HG03442 (cell line): ENCODE measurements around the gene SAFB.

Experiments
- ATAC-seq: cut with Tn5 transposase; IDR thresholded peaks from one replicate; pipeline ENCODE4 v1.9.1; 2021; ENCODE audit warnings: mild to moderate bottlenecking, moderate library complexity; ENCODE audit not compliant: unreplicated experiment

SAFB gene

DNA sequence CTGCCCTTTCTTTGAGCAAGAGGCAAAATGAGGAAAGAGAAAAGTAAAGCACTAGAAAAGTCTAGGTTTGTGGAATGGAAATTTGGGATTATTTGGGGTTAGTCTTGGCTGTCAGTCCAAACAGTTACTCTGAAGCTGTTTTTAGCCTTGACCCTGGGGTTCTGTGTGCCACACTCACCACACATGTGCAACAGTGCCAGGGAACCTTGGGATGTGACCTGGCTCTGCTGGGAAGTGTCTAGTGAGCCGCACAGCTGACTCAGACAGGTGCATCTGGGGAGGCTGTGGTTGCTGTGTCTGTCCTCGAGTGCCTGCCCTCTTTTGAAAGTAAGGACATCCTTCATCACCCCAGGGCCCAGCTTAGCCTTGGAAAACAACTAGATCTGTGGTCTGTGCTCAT is 41.6 kb downstream of the SAFB start:
- ATAC-seq: no peak

DNA sequence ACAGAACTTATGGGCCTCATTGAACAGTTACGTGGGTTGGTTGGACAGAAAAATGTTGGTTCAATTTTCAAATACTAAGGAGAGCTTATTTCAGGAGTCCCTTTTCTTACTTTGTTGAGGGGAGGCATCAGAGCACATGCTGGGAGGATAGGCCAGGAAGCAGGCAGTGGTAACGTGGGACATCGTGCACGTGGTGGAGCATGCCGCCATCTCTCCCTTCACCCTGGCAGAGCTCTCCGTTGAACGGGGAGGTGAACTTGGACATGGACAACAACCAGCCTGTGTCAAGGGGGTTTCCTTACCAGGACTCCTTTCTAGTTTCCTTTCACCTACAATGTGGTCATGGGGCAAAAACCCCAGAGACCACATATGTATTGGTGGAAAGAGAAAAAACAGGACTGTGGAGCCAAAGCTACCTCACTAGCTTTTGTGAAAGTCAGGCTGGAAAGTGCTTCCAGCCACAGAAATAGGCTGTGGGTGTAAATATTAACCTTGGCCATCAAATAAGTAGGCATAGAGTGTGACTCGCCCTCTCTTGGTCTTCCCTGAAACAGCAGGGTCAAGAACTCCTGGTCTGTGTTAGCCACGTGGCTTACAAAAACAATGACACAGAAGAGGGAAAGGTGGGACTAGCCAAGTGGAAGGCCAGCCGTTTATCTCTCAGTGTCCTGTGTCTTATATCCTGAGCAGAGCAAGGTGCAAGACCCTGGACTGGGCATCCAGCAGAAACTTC is 43.1 kb downstream of the SAFB start:
- ATAC-seq: no peak

DNA sequence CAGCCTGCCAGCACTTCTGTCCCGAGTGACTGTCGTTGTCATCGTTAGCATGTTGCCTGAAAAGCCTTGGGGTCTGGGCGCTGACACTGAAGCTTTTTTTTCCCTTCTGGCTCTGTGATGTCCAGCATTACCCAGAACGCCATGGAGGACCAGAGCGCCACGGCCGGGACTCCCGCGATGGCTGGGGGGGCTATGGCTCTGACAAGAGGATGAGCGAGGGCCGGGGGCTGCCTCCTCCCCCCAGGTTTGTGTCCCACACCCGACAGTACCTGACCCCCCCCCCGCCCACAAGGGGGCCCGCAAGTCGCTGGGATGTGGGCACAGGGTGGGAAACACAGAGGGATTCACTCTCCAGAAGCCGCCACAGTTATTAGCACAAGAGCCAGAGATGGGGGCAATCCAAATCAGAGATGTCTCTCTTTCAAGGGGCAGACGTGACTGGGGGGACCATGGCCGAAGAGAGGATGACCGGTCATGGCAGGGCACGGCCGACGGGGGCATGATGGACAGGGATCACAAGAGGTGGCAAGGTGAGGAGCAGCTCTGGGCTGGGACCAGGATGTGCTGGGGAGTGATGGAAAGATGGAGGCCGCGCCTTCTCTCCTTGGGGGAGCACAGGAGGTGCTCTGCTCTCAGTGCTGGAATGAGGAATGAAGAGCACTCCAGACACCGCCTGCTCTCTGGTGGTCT is 44.2 kb downstream of the SAFB start:
- no peak for ATAC-seq

DNA sequence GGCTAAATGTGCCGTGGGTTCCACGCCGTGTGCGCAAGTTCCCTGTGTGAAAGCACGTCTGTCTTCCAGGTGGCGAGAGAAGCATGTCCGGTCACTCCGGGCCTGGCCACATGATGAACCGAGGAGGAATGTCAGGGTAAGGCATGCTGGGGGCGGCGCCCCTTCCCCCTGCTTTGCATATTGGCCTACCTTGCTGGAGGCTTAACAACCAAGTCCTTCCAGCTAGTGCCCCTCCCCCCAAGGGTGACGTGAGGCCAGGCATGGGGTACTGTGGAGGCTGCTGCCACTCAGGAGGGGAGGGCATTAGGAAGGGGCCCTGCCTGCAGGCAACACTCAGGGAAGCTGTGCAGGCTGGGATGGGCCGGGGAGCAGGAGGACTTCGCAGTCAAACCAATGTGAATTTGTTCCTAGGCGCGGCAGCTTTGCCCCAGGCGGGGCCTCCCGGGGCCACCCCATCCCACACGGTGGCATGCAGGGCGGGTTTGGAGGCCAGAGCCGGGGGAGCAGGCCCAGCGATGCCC is 44.9 kb downstream of the SAFB start:
- no peak for ATAC-seq

DNA sequence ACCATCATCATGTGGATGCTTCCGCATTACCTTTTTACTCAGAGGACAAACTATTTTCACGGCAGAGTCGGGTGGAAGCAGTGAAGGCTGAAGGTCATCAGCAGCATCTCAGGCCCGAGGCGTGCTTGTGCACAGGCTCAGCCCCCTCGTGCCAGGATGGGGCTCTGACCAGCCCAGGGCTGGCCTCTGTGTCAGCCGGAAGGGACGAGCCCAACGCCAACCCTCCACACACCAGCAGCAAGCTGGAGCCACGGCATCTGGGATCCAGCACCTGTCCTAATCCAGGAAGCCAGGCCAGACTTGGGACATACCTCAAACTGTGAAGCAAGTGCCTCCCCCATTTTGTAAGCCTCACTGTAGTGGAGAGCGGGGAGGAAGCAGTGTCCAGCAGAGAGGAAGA is 46.3 kb downstream of the SAFB start:
- ATAC-seq: no peak

DNA sequence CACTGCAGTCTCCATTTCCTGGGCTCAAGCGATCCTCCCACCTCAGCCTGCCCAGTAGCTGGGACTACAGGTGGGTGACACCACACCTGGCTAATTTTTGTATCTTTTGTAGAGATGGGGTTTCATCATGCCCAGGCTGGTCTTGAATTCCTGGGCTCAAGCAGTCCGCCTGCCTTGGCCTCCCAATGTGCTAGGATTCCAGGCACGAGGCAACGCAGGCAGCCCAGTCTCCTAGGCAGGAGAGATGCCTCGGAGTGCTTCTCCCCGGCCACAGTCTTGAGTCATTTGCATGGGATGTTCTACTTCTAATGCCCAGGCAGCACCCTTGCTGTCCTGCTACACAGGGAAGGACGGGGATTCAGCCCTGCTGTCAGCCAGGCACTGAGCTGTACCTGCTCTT is 48.7 kb downstream of the SAFB start:
- no peak for ATAC-seq

DNA sequence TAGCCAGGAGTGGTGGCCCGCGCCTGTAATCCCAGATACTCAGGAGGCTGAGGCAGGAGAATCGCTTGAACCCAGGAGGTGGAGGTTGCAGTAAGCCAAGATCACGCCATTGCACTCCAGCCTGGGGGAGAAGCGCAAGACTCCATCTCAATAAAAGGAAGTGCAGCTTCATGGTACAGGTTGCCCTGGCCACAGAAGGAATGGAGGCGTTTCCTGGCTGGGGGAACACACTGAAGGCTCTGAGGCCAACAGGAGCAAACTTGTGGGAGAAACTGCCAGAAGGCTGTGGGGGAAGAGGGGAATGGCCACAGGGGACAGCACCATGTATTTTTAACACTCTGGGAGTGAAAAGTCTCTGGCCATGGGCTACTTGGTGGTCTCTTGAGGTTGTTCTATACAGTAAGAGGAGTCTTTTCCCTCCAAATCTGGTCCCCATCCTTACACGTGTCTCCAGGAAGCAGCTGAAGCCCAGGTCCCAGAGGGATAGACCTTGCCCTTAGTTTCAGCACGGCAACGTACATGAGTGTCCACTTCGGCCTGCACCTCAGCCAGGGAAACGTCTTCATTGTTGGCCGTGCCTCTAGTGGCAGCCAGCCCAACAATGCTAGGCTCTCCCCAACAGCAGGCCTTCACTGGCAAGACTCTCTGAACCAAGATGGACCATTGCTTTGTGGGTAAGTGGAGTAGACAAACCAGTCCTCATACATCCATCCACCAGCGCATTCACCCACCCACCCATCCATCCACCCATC is 50.0 kb downstream of the SAFB start:
- no peak for ATAC-seq

DNA sequence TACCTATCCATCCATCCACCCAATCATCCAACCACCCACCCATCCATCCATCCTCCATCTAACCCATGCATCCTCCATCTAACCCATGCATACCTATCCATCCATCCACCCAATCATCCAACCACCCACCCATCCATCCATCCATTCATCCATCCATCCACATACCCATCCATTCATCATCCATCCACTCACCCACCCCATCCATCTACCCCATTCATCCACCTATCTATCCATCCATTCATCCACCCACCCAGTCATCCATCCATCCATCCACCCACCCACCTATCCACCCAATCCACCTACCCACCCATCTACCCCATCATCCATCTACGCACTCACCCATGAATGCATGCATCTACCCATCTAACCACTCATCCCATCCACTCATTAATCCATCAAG is 50.9 kb downstream of the SAFB start:
- ATAC-seq: no peak

DNA sequence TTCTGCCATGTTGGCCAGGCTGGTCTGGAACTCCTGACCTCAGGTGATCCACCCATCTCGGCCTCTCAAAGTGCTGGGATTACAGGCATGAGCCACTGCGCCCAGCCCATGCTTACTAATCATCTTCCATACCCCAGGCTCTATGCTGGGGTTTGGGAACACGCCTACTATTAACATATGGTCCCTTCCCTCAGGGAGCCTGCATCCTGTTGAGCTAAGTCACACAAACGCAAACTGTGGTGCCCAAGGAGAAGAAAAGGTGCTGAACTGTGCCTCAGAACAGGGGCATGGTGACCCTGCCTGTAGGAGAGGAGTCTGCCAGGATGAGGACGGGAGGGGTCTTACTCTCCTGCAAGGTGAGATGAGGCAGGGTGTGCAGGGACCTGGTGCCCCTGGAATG is 51.8 kb downstream of the SAFB start:
- no peak for ATAC-seq

DNA sequence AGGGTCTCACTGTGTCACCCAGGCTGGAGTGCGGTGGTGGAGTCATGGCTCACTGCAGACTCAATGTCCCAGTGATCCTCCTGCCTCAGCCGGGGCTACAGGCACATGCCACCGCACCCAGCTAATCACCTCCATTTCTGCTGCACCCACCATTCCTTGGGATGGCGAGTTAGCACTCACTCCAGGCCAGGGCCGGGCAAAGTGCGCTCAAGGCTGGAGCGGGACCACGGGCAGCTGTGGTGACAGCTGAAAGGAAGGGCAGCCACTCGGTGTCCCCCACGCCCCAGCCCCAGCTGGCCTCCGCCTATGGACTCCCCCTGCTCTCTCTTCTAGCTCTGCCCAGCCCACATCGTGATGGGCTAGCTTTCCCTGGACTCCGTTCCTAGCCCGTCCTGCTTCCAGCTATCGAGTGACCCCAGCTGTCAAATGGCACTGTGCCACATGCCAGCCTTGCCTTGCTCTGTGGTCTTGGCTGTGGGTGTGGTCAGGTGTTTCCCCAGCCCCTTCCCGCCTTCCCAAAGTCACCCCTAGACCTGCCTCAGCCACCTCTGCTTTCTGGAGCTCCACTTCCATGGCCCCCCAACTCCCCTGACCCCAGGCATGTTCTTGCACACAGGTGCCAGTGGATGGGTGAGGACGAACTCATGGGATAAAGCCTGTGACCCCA is 53.4 kb downstream of the SAFB start:
- ATAC-seq: no peak

DNA sequence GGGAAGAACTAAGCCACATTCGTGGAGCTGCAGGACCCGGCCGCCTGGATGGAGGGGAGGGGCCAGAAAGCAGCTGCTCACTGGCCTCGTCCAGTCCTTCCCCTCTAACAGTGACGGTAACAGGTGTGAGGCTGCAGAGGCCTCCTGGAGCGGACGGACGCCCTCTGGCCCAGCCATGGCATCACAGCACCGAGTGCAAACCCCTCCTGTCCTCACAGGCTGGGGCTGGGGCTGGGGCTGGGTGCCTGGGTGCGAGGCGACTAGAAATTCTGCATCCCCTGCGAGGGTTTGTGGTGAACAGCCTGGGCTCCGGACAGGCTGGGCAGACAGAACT is 53.9 kb downstream of the SAFB start:
- no peak for ATAC-seq

DNA sequence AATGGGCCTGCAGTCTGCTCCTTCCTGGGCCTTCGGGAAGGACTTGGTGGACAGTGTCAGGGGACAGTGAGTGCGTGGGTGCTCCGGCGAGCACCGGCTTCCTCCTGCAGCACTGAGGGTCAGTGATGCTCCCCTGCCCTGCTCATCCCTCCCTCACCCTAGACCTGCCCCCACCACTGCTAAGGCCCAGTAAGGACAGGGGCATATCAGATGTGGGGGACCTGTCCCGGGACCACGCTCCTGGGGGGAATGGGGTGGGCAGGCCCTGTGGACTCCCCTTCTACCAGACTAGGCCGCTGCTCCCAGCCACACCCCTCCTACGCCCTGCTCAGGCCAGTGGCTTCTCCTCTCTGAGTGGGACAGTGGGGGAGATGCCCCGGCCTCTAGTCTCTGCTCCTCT is 54.3 kb downstream of the SAFB start:
- ATAC-seq: no peak

DNA sequence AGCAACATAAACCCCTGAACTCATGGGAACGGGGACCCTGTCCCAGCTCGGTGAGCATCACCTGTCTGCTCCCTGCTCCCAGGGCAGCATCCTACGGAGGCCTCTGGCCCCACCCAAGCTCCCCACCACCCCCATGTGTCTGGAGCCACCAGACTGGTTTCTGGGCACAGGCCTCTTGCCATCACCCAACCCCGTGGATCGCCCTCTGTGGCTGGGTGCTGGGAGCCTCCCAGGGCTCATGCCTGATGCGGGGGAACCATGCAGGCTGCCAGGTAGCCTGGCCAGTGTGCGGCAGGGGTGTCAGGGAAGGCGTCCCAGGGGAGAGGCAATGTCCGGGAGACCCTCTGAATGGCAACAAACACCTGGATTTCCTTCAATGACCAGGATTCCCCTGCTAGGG is 54.7 kb downstream of the SAFB start:
- no peak for ATAC-seq

DNA sequence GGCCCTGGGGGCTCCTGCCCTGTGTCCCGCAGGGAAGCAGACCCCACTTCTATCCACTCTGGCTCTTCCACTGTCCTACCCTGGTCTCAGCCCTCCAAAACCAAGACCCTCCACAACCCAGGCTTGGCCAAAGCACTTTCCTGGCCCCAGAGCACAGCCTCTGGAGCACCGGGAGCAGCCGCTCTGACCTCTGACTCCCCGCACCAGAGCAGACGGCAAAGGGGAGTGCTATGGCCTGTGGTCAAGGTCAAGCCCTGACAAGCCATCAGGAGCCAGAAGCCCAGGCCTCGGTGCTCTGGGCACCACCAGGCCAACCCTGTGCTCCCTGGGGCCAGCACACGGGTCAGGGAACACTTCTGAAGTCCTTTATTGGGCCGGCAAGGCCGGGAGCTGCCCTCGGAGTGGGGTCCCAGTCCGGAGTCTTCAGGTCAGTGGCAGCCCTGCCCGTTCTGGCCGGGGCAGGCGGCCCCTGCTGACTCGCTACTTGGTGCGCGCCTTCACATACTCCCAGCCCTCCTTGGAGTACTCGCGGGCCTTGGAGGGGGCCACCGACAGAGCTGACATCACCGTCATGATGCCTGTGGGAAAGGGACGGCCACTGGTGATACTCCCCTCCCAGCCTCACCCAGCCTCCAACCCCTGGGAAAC is 55.3 kb downstream of the SAFB start:
- ATAC-seq: no peak

DNA sequence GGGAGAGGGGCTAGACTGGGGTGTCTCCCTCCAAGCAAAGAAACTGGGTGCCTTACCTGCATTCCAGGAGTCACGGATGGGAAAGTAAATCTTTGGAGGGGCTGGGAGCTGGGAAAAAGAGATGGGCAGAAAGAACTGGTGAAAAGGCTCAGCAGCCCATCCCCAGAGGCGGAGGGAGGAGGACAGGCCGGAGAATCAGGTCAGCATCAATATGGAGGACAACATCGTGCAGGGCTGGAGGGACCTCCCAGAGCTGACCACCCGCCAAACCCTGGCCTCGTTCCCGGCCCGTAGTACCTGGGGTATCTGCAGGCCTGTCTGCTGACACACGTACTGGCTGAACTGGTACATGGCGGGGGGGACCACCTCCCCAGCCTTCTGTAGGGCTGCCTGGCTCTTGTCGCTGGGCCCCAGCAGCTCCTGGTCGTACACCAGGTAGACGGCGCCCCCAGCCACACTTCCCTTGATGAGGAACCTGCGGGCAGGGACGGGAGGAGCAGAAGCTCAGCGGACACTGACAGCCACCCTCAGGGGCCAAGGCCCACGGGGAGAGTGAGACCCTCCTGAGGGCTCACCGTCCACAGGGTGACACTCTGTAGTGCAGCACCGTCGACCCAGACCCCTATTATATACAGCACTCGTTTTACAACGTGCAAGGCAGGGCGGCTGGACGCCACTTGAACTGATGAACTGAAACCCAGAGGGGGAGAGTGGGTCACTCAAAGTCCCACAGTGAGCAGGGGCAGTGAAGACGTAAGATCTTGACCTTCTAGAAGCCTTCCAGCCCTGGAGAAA is 56.6 kb downstream of the SAFB start:
- ATAC-seq: no peak

DNA sequence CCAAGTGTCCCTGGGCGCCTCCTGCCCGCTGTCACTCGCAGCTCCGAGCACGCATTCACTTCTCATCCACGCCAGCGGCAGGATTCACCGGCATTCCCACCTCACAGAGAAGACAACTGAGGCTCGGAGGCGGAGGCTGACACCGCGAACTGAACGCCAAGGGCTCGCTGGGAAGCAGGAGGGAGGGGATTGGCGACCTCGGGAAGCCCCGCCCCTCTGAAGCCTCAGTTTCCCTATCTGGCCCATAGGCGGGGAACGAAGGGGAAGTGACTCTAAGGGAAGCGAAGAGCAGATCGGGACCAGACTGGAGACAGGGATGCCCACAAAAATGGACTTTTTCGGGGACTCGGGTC is 57.2 kb downstream of the SAFB start:
- peak; percentile 1 for ATAC-seq

DNA sequence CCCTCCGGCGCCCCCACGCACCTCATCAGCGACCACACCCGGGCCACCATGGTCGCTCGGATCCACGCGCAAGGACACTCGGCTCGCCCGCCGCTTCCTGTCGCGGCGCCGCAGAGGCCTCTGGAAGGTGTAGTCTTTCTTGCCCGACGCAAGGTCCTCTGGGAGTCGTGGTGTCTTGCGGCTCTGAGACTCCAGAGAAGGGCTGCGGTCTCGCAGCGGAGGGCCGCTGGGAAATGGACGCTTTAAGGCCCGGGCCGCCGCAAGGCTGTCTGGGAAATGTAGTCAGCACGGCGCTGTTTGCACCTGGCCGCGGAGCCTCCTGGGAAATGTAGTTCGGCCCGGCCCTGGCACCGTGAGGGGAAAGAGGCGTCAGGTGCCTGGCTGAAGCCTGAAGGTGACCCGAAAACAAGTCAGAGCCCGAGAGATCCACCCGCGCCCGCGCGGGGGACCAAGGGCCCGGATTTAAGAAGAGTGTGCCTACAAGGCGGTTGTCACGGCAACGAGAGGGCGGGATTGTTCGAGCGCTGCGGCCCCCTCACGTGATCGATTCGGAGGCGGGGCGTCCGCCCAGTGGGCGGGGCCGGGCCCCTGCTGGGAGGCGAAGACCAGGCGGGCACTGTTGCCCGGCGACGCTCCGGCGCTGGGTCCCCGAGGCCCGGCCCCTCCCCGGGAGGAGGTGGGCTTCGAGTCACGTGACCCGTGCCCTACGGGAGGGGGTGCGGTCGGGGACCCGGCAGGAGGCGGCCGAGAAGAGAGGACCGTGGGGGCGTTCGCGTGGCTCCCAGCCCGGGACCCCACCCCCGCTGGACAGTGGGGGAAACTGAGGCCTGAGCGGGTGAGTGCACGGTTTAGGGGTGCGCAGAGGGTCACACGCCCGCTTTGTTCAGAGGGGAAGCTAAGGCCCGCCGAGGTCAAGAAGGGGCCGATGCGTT is 57.8 kb downstream of the SAFB start, which contains the start of the genes HSD11B1L and MICOS13:
TSS of gene HSD11B1L (plus strand) at position 591 of the 932 bp plus-strand sequence. CDS start 3,806 bp downstream, outside the sequence.
TSS of gene MICOS13 (minus strand) at position 80 of the 932 bp plus-strand sequence. CDS start at position 50, 30 bp downstream.
- ATAC-seq: peak; percentile 83

DNA sequence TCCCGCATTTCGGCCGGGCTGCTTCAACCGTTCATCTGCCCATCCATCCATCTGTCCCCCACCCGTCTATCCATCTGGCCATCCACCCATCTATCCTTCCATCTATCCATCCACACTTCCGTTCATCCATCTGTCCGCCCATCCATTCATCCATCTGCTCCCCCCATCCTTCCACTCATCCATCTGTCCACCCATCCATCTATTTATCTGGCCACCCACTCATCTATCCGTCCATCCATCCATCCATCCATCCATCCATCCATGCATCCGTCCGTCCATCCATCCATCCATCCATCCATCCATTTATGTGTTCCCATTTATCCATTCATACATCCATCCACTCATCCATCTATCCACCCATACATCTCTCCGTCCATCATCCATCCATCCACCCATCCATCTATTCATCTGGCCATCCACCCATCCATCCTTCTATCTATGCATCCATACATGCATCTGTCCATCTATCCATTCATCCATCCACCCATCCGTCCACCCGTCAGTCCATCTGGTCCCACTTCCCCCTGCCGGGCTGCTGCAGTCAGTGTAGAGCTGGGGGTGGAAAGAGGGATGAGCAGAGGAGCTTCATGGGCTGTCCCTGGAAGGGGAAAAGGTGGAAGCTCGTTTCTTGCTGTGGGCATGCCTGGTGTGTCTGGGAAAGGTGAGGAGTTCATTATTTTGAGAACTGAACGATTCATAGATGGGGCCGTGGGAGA is 58.7 kb downstream of the SAFB start:
- ATAC-seq: no peak
